Progenitor cell of endocrine pancreas (in vitro differentiated cells): ENCODE measurements around the gene STARD8. TPM values are rescaled to one million over a fixed set of nuclear protein-coding genes. Genes with fewer than 3 reads are reported as not detected.

Experiments used
- DNase-seq: peaks from one replicate; pipeline ENCODE4 v3.0.0; 2021; ENCODE audit warnings: low spot score; ENCODE audit not compliant: unreplicated experiment
- H3K27ac Mint-ChIP-seq: 2 replicates; pipeline ENCODE4 v1.8.0; 2021; ENCODE audit warnings: mild to moderate bottlenecking, moderate library complexity, mixed read lengths
- H3K27me3 Mint-ChIP-seq: 2 replicates; pipeline ENCODE4 v1.8.0; 2021; ENCODE audit warnings: mixed read lengths
- H3K36me3 Mint-ChIP-seq: 2 replicates; pipeline ENCODE4 v1.8.0; 2022; ENCODE audit warnings: mixed read lengths; ENCODE audit not compliant: insufficient read depth
- H3K4me1 Mint-ChIP-seq: 2 replicates; pipeline ENCODE4 v1.8.0; 2021; ENCODE audit warnings: low read depth, mixed read lengths
- H3K4me3 Mint-ChIP-seq: 2 replicates; pipeline ENCODE4 v1.8.0; 2021; ENCODE audit warnings: low read depth, mild to moderate bottlenecking, moderate library complexity, mixed read lengths
- H3K9me3 Mint-ChIP-seq: 2 replicates; pipeline ENCODE4 v1.8.0; 2021; ENCODE audit warnings: low read depth, mixed read lengths
- CTCF ChIP-seq: fragments of 200-600 bp; sonication (generic); IDR thresholded peaks from one replicate; pipeline ENCODE4 v1.5.0; 2021; ENCODE audit warnings: antibody characterized with exemption, mild to moderate bottlenecking; ENCODE audit not compliant: unreplicated experiment
- total RNA-seq: library from RNA; stranded (reverse); gene quantifications from 2 replicates; pipeline ENCODE4 v1.2.1, GENCODE V29; 2021

Gene STARD8
- total RNA-seq, 1 donor from 2014 or later = 0.60 TPM

DNA sequence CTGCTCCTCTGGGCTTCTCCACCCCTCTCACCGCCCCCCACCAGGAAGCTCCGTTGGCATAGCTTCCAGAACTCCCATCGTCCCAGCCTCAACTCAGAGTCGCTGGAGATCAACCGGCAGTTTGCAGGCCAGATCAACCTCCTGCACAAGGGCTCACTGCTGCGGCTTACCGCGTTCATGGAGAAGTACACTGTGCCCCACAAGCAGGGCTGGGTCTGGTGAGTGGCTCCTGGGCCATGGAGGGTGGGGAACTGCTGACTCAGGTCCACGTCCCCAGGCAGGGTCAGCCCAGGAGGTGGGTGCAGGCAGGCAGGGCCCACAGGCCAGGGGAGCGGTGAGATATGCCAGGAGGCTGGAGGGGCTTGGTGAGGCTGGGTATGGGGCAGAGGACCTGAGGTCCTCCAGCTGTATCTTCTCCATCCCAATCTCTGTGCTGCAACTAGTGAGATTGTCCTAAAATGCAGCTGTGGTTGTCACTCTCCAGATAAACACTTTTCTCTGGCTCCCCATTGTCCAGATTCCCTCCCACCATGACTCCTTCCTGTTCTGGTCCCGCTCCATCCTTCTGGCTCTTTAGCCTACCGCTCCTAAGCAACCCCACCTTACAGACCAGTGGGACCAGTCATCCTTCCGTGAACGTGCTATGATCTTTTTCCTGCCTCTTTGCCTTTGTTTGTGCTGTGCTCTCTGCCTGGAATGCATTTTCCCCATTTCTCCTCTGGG lies 71.9 kb downstream of the STARD8 start:
- Mint-ChIP-seq H3K4me3 (no peak overlapping the region), H3K9me3 (peaks cover 12% of the 10 kb centered on the region), H3K27me3 (no peaks in the 10 kb centered on the region), H3K36me3 (no peaks in the 10 kb centered on the region), H3K4me1 (peaks cover 1% of the 10 kb centered on the region), H3K27ac (no peak overlapping the region)
- DNase-seq = no peak
- TF ChIP-seq CTCF = no peak

DNA sequence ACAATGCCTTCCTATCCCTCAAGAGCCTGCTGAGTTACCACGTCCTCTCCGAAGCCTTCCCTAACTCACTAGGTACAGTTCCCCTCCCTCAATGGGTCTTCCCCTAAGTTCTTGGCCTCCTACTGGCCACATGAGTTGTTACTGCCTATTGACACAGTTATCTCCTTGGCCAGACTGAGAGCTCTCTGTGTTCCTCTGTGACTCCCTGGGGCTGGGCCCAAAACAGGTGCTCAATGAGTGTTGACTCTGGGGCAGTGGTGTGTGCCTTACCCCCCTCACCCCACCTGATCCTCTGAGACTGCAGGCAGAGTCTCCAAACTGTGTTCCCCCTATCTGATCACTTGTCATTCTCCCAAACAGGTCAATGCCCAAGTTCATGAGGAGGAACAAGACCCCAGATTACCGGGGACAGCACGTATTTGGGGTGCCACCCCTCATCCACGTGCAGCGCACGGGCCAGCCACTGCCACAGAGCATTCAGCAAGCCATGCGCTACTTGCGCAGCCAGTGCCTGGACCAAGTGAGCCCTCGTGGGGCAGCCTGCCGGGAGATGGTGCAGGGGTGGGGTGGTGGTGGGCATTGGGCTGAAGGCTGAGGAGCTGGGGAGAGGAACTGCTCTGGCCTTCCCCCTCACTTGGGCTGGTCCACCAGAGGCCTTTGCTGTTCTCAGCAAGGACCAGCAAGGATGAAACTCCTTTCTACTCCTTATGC lies 72.6 kb downstream of the STARD8 start:
- Mint-ChIP-seq H3K27ac (no peak overlapping the region), H3K36me3 (no peaks in the 10 kb centered on the region), H3K4me3 (no peak overlapping the region), H3K4me1 (peaks cover 1% of the 10 kb centered on the region), H3K9me3 (peaks cover 11% of the 10 kb centered on the region), H3K27me3 (no peaks in the 10 kb centered on the region)
- peak; percentile 30 for TF ChIP-seq CTCF
- no peak for DNase-seq

- no peak overlapping the region for H3K27ac Mint-ChIP-seq
- no peaks in the 10 kb centered on the region for H3K27me3 Mint-ChIP-seq
- peaks cover 7% of the 10 kb centered on the region for H3K9me3 Mint-ChIP-seq
- no peaks in the 10 kb centered on the region for H3K36me3 Mint-ChIP-seq
- DNase-seq = no peak
- no peak for TF ChIP-seq CTCF
- no peak overlapping the region for H3K4me3 Mint-ChIP-seq
- H3K4me1 Mint-ChIP-seq = peaks cover 1% of the 10 kb centered on the region
Observed at GRCh38 chrX:68720851-68721250, 73.4 kb downstream of the STARD8 start.

- Mint-ChIP-seq H3K27me3 (no peaks in the 10 kb centered on the region), H3K9me3 (peaks cover 7% of the 10 kb centered on the region), H3K4me1 (peaks cover 1% of the 10 kb centered on the region), H3K36me3 (no peaks in the 10 kb centered on the region), H3K4me3 (no peak overlapping the region), H3K27ac (no peak overlapping the region)
- no peak for TF ChIP-seq CTCF
- DNase-seq = no peak
Observed at GRCh38 chrX:68721546-68721945, 74.1 kb downstream of the STARD8 start.

DNA sequence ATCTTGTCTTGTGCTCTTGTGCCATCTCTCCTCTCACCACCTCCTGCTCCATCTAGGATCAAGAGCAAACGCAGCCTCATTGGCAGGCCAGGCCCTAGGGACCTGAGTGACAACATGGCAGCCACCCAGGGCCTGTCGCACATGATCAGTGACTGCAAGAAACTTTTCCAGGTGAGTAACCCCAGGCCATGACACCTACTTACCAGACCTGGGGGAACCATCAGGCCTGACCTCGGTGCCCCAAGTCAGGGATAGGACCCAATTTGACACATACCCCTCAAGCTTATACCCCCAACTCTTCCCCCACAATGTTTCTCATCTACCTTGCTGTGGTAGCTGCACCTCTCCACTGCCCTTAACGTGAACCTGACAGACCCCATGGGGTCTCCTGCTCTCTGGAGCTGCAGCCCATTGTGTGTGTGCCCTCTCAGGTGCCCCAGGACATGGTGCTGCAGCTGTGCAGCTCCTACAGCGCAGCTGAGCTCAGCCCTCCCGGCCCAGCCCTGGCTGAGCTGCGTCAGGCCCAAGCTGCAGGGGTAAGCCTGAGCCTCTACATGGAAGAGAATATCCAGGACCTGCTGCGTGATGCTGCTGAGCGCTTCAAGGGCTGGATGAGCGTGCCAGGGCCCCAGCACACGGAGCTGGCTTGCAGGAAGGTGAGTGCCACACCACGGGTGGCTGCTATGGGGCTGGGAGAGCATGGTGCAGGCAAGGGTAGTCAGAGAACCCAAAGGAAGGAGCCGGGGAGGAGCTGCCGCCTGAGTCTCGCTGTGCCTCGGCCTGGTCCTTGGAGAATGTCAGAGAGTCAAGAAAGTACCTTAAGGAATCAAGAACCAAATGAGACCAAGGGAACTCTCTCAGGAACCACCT lies 74.8 kb downstream of the STARD8 start:
- Mint-ChIP-seq H3K4me1 (peaks cover 1% of the 10 kb centered on the region), H3K27me3 (no peaks in the 10 kb centered on the region), H3K36me3 (no peaks in the 10 kb centered on the region), H3K9me3 (peaks cover 7% of the 10 kb centered on the region), H3K27ac (no peak overlapping the region), H3K4me3 (no peak overlapping the region)
- no peak for DNase-seq
- no peak for TF ChIP-seq CTCF
